ENCODE results near the gene RABAC1.

DNA sequence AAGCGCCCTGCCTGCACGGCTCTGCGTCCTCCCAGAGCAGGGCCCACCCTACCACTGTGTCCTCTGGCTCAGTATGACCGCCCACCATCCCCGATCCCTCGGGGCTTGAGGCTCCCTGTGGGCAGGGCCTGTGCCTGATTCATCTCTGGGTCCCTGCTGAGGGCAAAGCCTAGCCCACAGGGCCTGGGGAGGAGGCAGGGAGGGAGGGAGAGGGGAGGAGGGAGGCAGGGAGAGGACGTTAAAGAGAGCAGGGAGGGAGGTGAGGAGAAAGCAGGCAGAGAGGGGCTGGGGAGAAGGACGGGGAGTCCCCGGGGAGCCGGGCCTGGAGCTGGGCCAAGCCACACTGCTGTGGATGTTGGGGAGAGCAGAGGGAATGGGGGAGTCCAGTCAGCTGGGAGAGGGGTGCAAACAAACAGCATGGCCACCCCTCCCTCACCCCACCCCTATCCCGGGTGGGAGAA is 26.8 kb downstream of the RABAC1 start:
- TF ChIP-seq, protein P1, sequence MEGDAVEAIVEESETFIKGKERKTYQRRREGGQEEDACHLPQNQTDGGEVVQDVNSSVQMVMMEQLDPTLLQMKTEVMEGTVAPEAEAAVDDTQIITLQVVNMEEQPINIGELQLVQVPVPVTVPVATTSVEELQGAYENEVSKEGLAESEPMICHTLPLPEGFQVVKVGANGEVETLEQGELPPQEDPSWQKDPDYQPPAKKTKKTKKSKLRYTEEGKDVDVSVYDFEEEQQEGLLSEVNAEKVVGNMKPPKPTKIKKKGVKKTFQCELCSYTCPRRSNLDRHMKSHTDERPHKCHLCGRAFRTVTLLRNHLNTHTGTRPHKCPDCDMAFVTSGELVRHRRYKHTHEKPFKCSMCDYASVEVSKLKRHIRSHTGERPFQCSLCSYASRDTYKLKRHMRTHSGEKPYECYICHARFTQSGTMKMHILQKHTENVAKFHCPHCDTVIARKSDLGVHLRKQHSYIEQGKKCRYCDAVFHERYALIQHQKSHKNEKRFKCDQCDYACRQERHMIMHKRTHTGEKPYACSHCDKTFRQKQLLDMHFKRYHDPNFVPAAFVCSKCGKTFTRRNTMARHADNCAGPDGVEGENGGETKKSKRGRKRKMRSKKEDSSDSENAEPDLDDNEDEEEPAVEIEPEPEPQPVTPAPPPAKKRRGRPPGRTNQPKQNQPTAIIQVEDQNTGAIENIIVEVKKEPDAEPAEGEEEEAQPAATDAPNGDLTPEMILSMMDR (IDR thresholded peaks at IDR 0.05; ENCODE audit: control extremely low read depth in 1 of 3, insufficient read depth in 1 of 3, low read depth in 1 of 3, low read length in 3 of 3), result no peak
- TF ChIP-seq POLR2AphosphoS5 (IDR thresholded peaks at IDR 0.05; ENCODE audit: low read depth, low read length) (no peak), TEAD4 (IDR thresholded peaks at IDR 0.05; ENCODE audit: low read depth, low read length) (no peak), ZNF274 (IDR thresholded peaks at IDR 0.05; ENCODE audit: borderline replicate concordance, extremely low read depth, low read length) (no peak), SIN3A (conservative IDR thresholded peaks at IDR 0.05 in 1 of 2, IDR thresholded peaks at IDR 0.05 in 1 of 2; ENCODE audit: low read depth in 1 of 2, low read length in 2 of 2) (no peak), CEBPB (IDR thresholded peaks at IDR 0.05; ENCODE audit: low read depth, low read length) (no peak), POLR2A (IDR thresholded peaks at IDR 0.05; ENCODE audit: control extremely low read depth in 1 of 2, low read depth in 2 of 2, low read length in 2 of 2) (no peak), YY1 (IDR thresholded peaks at IDR 0.05; ENCODE audit: low read depth, low read length) (no peak), EZH2 (IDR thresholded peaks at IDR 0.05; ENCODE audit: low read depth, low read length, severe bottlenecking) (no peak), GABPA (IDR thresholded peaks at IDR 0.05; ENCODE audit: borderline replicate concordance, insufficient read depth, low read length) (no peak), EGR1 (IDR thresholded peaks at IDR 0.05; ENCODE audit: borderline replicate concordance, low read depth, low read length) (no peak)
- TF ChIP-seq, protein P2, sequence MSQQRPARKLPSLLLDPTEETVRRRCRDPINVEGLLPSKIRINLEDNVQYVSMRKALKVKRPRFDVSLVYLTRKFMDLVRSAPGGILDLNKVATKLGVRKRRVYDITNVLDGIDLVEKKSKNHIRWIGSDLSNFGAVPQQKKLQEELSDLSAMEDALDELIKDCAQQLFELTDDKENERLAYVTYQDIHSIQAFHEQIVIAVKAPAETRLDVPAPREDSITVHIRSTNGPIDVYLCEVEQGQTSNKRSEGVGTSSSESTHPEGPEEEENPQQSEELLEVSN (IDR thresholded peaks at IDR 0.05), result no peak

Measured in H1 (cell line).